Adipocyte (in vitro differentiated cells): ENCODE results near the gene UBE3B.

ENCODE experiments used
- DNase-seq: peaks from one replicate; pipeline ENCODE4 v3.0.0-alpha.2; 2015; ENCODE audit warnings: low read depth
- H3K27me3 ChIP-seq: replicated peaks from 2 replicates; pipeline ENCODE4 v1.7.0; 2013; ENCODE audit warnings: mild to moderate bottlenecking, low read length, moderate library complexity; ENCODE audit not compliant: control insufficient read depth, insufficient read depth
- H3K36me3 ChIP-seq: 2 replicates; pipeline ENCODE4 v1.7.0; 2013; ENCODE audit warnings: low read length, mild to moderate bottlenecking, moderate library complexity; ENCODE audit not compliant: control insufficient read depth, insufficient read depth, severe bottlenecking
- H3K4me1 ChIP-seq: 2 replicates; pipeline ENCODE4 v1.7.0; 2013; ENCODE audit warnings: mild to moderate bottlenecking, low read length, moderate library complexity; ENCODE audit not compliant: control insufficient read depth, insufficient read depth
- H3K4me3 ChIP-seq: 2 replicates; pipeline ENCODE4 v1.7.0; 2013; ENCODE audit warnings: mild to moderate bottlenecking, low read length, moderate library complexity
- H3K9ac ChIP-seq: 2 replicates; pipeline ENCODE4 v1.7.0; 2013; ENCODE audit warnings: mild to moderate bottlenecking, low read length, moderate library complexity
- H3K9me3 ChIP-seq: 2 replicates; pipeline ENCODE4 v1.7.0; 2013; ENCODE audit warnings: mild to moderate bottlenecking, low read length, moderate library complexity; ENCODE audit not compliant: control insufficient read depth

UBE3B gene

DNA sequence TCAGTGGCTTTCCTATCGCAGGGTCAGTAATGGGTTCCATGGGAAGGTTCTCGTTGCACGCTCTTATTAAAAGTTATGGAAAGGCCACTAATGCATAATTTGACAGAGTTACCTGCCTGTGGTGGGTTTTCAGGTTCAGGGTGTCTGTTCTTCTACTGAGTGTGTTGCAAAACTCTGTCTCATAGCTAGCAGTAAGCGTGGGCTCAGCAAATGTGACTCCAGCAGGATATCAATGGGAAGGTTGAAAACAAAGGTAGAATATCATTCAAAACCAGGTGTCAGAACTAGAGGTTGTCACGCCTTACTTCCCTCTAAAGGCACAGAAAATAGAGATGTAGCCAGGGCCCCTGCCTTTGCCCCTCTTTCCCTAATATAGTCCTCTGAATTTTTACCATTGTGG is 24.9 kb downstream of the UBE3B start:
- Histone ChIP-seq H3K27me3 (no peaks in the 10 kb centered on the region), H3K36me3 (peaks cover 91% of the 10 kb centered on the region), H3K9me3 (no peaks in the 10 kb centered on the region), H3K4me1 (no peaks in the 10 kb centered on the region), H3K9ac (no peak overlapping the region), H3K4me3 (no peak overlapping the region)
- no peak for DNase-seq

DNA sequence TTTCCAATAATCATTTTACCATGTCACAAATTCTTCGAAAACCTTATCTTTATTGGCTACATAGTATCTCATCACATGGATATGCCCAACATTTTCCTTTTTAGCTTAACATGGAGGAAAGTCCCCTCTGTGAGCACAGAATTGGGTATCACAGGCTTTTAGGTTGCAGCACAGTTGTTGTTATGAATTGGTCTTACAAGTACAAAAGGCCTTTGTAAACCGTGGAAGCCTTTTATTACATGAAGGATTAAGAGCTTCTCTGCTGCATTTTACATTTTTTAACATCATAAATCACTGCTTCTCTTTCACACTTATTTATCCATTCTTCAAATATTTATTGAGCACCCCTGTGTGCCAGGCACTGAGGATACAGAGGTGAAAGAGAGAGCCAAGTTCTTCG is 26.2 kb downstream of the UBE3B start:
- Histone ChIP-seq H3K36me3 (peaks cover 91% of the 10 kb centered on the region), H3K9me3 (no peaks in the 10 kb centered on the region), H3K4me1 (no peaks in the 10 kb centered on the region), H3K9ac (no peak overlapping the region), H3K4me3 (no peak overlapping the region), H3K27me3 (no peaks in the 10 kb centered on the region)
- no peak for DNase-seq

DNA sequence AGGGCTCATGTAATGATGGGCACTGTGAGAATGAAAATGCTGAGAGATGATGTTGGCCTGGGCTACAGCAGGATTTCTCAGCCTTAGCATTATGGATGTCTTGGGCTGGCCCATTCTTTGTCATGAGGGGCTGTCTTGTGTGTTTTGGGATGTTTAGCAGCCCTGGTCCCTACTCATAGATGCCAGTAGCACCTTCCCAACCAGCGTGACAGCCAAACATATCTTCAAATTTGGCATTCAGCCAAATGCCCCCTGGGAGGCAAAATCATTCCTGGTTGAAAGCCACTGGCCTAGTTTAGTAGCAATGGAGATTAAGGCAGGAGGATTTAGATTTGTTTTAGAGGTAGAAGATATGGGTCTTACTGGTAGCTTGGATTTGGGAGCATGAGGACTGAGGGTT is 26.6 kb downstream of the UBE3B start:
- no peaks in the 10 kb centered on the region for H3K9me3 ChIP-seq
- H3K27me3 ChIP-seq = no peaks in the 10 kb centered on the region
- no peak for DNase-seq
- H3K4me3 ChIP-seq = no peak overlapping the region
- H3K9ac ChIP-seq = no peak overlapping the region
- H3K4me1 ChIP-seq = no peaks in the 10 kb centered on the region
- peaks cover 92% of the 10 kb centered on the region for H3K36me3 ChIP-seq

DNA sequence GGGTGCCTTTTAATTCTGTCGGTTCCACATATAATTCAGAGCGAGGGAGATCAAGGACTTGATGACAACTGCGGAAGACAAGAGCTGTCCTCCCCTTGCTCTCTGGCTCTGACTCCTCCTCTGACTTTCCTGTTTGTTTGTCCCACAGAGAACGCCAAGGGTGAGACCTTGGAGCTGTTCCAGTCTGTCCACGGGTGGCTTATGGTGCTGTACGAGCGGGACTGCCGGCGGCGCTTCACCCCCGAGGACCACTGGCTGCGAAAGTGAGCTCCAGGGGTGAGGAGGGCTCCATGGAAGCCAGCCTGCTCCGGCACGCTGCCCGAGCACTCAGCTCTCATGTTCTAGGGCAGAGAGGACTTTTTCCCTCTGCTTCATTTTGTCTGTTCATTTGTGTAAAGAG is 32.8 kb downstream of the UBE3B start:
- H3K36me3 ChIP-seq = peaks cover 84% of the 10 kb centered on the region
- H3K9me3 ChIP-seq = no peaks in the 10 kb centered on the region
- H3K27me3 ChIP-seq = no peaks in the 10 kb centered on the region
- H3K4me1 ChIP-seq = peaks cover 4% of the 10 kb centered on the region
- no peak for DNase-seq
- H3K9ac ChIP-seq = no peak overlapping the region
- no peak overlapping the region for H3K4me3 ChIP-seq

DNA sequence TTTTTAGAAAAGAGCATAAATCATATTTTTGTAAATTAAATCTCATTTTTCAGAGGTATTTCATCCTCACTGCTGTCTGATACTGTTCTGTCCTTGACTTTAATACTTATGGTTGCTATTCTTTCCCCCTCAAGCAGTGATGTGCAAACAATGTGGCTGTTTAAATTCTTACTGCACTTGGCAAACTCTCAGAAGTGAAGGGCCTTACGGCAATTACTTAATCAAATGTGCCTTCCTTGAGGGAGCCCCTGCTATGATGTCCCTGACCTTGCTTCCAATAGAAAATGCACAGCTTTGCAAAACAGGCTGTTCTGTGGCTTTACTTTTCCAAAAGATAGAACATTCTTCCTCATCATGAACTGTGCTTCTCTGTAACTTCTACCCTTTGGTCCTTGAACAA is 35.2 kb downstream of the UBE3B start:
- Histone ChIP-seq H3K36me3 (peaks cover 78% of the 10 kb centered on the region), H3K27me3 (no peaks in the 10 kb centered on the region), H3K9me3 (no peaks in the 10 kb centered on the region), H3K9ac (no peak overlapping the region), H3K4me1 (peaks cover 4% of the 10 kb centered on the region), H3K4me3 (no peak overlapping the region)
- no peak for DNase-seq

DNA sequence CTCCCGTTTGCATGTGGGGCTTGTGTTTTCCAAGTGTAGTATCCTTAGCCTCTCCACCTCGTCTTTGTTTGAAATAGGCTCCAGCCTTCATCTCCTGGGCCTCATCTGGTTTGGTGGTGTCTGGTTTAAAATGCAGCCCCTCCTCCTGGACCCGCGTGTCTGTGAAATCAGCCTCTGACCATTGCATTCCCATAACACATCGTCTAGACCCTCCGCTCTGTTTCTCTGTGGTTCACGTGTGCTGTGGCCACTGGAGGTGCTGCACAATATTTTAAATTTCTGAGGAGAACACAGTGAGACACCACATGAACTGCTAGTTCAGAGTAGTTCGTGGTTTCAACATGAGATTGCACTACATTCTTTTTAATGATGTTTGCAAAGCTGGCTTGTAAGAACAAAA is 35.6 kb downstream of the UBE3B start:
- no peak for DNase-seq
- no peak overlapping the region for H3K4me3 ChIP-seq
- peaks cover 78% of the 10 kb centered on the region for H3K36me3 ChIP-seq
- H3K9ac ChIP-seq = no peak overlapping the region
- H3K4me1 ChIP-seq = peaks cover 4% of the 10 kb centered on the region
- no peaks in the 10 kb centered on the region for H3K9me3 ChIP-seq
- no peaks in the 10 kb centered on the region for H3K27me3 ChIP-seq

DNA sequence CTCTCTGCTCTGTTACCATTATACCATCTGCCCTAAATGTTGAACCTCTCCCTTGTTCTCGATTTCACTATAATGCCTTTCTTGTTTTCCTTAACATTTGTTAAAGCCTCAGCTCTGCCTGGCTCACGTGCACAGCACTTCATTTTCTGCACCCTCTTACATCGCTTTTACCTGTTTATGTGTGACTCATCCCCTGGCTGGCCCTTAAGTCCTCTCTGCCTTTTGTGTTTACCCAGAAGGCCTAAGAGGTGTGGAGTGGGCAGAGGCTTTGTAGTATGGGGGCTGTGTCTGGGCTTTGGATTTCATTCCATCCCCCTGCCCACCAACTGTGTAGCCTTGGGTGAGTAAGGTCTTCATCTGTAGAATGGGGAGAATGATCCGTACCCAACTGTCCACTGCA is 36.5 kb downstream of the UBE3B start:
- no peak for DNase-seq
- Histone ChIP-seq H3K36me3 (peaks cover 73% of the 10 kb centered on the region), H3K4me3 (no peak overlapping the region), H3K9me3 (no peaks in the 10 kb centered on the region), H3K9ac (no peak overlapping the region), H3K4me1 (peaks cover 11% of the 10 kb centered on the region), H3K27me3 (no peaks in the 10 kb centered on the region)

DNA sequence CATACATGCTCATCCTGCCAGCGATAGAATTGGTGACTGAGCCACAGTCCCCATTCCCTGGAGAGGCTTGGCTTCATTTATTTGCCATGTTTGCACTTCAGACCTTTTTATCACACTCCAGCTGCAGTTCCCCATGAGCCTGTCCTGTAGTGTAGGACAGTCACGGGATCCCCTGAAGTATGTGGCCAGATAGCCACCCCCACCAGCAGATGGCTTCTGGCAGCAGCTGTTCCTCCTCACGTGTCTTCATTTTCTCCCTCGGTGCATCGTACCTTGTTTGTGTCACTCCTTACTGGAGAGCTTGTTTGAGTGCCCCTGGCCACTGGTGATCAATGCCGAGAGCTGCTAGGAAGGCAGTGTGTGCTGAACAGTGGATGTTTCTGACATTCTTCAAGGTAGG is 40.2 kb downstream of the UBE3B start:
- no peaks in the 10 kb centered on the region for H3K27me3 ChIP-seq
- H3K4me3 ChIP-seq = no peak overlapping the region
- H3K36me3 ChIP-seq = peaks cover 69% of the 10 kb centered on the region
- no peaks in the 10 kb centered on the region for H3K9me3 ChIP-seq
- no peak overlapping the region for H3K9ac ChIP-seq
- DNase-seq = no peak
- peaks cover 20% of the 10 kb centered on the region for H3K4me1 ChIP-seq

DNA sequence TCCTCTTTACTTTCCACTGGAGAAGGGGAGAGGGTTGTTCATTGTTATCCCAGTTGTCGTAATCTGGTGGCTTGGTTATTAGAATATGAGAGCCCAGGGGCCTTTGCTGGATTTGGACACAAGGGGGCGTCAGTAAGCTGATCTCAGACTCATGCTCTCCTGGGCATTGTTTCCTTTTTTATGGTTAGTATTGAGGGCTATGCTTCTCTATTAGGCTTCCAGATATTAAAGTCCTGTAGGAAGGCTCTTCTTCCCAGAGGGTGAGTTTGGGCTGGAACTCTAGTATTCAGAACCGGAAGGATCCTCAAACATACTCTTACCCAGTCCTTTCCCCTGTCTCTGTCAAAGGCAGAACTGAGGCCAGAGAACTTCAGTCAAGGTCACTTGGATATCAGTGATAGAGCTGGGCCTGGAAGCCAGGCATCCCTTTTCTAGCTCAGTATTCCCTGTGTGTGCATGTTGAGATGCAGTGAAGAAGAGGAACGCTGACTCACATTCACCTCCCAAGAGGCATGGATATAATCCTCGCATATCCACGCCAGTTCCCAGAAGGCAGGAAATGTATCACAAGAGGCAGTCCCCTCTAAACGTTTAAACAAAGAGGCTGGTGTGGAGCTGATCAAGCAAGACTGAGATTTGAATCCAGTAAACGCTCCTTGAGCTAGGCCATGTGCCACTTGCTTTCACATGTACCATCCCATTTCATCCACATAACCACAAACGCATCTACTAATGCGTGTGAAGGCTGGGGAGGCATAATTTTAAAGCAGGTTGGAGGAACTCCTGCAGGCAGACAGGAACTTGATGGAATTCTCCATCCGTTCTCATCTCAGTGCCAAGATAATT is 41.6 kb downstream of the UBE3B start:
- H3K4me3 ChIP-seq = no peak overlapping the region
- no peaks in the 10 kb centered on the region for H3K9me3 ChIP-seq
- peaks cover 78% of the 10 kb centered on the region for H3K36me3 ChIP-seq
- DNase-seq = peak; percentile 86
- no peaks in the 10 kb centered on the region for H3K27me3 ChIP-seq
- H3K4me1 ChIP-seq = peaks cover 16% of the 10 kb centered on the region
- peak overlapping the region; percentile 41 for H3K9ac ChIP-seq

DNA sequence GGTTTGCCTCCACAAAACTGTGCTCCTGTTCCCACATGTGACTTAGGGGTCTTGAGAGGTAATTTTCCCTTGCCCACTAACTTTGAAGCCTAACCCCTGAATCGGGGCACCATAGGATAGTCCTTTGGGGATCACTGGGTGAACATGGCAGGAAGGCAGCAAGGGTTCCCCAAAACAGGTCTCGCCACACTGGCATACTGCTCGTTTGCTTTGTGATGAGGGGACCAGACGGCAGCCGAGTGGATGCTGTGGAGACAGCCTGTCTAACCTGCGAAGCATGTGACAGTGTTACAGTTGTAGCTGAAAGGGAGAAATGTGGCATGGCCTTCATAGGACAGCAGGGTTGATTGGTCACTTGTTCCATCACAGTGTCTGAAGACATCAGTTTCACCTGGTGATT is 42.4 kb downstream of the UBE3B start:
- Histone ChIP-seq H3K36me3 (peaks cover 76% of the 10 kb centered on the region), H3K4me3 (no peak overlapping the region), H3K27me3 (no peaks in the 10 kb centered on the region), H3K4me1 (peaks cover 16% of the 10 kb centered on the region), H3K9me3 (no peaks in the 10 kb centered on the region), H3K9ac (peak overlapping the region; percentile 25)
- DNase-seq = no peak

DNA sequence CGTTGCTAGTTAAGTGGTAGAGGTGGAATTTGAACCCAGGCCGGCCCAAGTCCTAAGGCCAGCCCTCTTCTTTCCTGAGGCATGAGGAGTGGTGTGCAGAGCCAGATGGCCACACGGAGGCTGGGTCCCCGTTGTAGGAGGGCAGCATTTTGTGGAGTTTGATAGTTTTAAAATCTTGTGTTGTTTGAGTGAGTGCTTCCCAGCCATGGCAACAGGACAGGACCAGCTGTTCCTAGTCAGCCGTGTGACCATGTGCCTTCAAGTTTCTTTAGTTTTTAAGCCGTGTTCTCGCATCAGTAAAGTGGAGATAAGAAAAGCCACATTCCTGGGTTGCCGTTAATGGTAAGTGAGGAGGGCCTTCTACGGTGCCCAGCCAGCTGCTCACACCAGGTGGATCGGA is 44.4 kb downstream of the UBE3B start:
- Histone ChIP-seq H3K9me3 (no peaks in the 10 kb centered on the region), H3K9ac (no peak overlapping the region), H3K4me3 (no peak overlapping the region), H3K27me3 (no peaks in the 10 kb centered on the region), H3K36me3 (peaks cover 83% of the 10 kb centered on the region), H3K4me1 (peaks cover 16% of the 10 kb centered on the region)
- no peak for DNase-seq

DNA sequence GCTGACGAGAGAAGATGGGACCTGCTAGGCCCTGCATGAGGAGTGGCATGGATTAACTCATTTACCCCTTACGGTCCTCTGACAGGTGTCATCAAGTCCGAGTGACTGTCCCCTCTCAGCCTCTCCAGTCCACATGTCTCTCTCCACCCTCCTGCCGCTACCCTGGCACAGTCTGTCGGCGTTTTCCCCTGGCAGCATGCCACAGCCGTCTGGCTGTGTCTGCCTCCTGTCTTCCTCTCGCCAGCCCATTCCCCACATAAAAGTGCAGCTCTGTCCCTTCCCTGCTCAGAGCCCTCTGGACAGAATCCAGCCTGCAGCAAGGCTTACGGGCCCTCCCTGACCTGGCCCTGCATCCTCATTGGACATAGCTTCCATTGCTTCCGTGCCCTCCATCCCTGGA is 45.6 kb downstream of the UBE3B start:
- no peaks in the 10 kb centered on the region for H3K27me3 ChIP-seq
- no peak overlapping the region for H3K9ac ChIP-seq
- H3K36me3 ChIP-seq = peaks cover 83% of the 10 kb centered on the region
- no peak overlapping the region for H3K4me3 ChIP-seq
- H3K9me3 ChIP-seq = no peaks in the 10 kb centered on the region
- DNase-seq = no peak
- peaks cover 16% of the 10 kb centered on the region for H3K4me1 ChIP-seq
